Activated naive CD4-positive, alpha-beta T cell treated with anti-CD3 and anti-CD28 coated beads, Interleukin-2, amount 50 U/mL, for 72 hours (primary cell): Measurements from ENCODE around the gene TLX2. TPM values are rescaled to one million over a fixed set of nuclear protein-coding genes. Genes with fewer than 3 reads are reported as not detected.

Experiments used
- ATAC-seq, 2 donors: fragments of 150-1000 bp; cut with Tn5 transposase; 2 replicates each; pipeline ENCODE4 v1.10.0; 2021; ENCODE audit warnings: mild to moderate bottlenecking in 2 of 2, moderate library complexity in 2 of 2
- DNase-seq, 2 donors: peaks; one replicate each; pipeline ENCODE4 v3.0.0; 2021 to 2022; ENCODE audit warnings: low spot score in 2 of 2
- H3K27ac Mint-ChIP-seq, 2 donors: one replicate each; pipeline ENCODE4 v1.8.0; 2022; ENCODE audit warnings: mild to moderate bottlenecking in 2 of 2, mixed read lengths in 2 of 2
- H3K36me3 Mint-ChIP-seq, 2 donors: one replicate each; pipeline ENCODE4 v1.8.0; 2022; ENCODE audit warnings: mixed read lengths in 2 of 2
- H3K9me3 Mint-ChIP-seq, 2 donors: one replicate each; pipeline ENCODE4 v1.8.0; 2022; ENCODE audit warnings: mixed read lengths in 2 of 2
- total RNA-seq, 2 donors: library from RNA; stranded (reverse); gene quantifications; one replicate each; pipeline ENCODE4 v1.2.3, GENCODE V29; 2022

The TLX2 gene
- total RNA-seq, 2 donors from 2014 or later: 0.19 to 0.25 TPM

DNA sequence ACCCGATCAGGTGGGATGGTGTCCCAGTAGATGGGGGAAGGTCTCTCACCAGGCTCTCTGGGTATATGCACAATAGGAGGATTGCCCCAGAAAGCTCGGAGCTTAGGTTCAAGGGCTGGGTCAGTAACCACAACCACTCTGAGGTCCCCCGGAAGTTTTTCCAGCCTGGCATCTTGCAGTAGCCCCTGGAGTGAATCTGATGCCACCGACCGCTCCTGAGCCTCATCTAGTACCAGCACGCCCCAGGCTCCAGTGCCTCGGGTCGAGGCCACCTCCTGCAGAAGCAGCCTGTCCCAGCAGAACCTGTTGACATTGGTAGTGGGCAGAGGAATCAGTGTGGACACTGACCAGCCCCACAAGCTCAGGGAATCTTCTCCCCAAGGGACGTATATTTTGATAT lies 9.8 kb downstream of the TLX2 start:
- H3K27ac Mint-ChIP-seq: no peak overlapping the region
- no peaks in the 10 kb centered on the region for H3K9me3 Mint-ChIP-seq
- no peak for DNase-seq
- ATAC-seq: no peak
- H3K36me3 Mint-ChIP-seq: peaks cover 28 to 33% of the 10 kb centered on the region in 2 donors

DNA sequence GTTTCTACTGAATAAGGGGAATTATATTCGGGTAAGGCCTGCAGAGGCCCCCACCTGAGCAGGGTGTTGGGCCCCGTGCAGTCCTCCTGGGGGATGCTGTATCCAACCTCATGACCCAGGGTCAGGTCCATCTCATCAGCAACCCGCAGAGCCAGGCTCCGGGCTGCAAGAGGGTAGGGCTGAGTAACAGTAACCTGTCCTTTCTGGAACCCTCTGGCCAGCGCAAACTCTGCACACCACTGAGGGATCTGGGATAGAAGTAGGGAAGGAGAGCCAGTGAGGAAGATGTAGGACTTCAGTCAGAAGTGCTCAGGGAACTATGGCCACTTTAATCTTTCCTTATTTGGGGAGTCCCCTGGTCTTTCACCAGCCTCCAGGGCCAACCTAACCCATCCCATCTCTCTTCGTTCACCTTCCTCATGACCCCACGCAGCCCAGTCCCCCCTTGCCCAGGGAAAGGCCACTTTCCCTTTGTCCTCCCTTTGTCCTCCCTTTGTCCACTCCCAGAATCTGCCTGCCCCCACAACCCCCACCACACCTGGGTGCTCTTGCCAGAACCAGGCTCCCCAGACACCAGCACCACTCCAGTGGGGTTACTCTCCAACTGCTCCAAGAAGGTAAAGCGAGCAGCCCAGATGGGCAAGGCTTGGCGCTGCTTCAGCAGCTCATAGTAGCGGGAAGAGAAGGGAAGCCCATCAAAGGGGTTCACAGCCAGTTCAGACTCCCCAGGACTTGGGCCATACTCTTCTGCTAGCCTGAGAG lies 10.9 kb downstream of the TLX2 start:
- Mint-ChIP-seq H3K27ac (no peak overlapping the region), H3K9me3 (no peaks in the 10 kb centered on the region), H3K36me3 (peaks cover 32 to 36% of the 10 kb centered on the region in 2 donors)
- no peak for DNase-seq
- no peak for ATAC-seq

DNA sequence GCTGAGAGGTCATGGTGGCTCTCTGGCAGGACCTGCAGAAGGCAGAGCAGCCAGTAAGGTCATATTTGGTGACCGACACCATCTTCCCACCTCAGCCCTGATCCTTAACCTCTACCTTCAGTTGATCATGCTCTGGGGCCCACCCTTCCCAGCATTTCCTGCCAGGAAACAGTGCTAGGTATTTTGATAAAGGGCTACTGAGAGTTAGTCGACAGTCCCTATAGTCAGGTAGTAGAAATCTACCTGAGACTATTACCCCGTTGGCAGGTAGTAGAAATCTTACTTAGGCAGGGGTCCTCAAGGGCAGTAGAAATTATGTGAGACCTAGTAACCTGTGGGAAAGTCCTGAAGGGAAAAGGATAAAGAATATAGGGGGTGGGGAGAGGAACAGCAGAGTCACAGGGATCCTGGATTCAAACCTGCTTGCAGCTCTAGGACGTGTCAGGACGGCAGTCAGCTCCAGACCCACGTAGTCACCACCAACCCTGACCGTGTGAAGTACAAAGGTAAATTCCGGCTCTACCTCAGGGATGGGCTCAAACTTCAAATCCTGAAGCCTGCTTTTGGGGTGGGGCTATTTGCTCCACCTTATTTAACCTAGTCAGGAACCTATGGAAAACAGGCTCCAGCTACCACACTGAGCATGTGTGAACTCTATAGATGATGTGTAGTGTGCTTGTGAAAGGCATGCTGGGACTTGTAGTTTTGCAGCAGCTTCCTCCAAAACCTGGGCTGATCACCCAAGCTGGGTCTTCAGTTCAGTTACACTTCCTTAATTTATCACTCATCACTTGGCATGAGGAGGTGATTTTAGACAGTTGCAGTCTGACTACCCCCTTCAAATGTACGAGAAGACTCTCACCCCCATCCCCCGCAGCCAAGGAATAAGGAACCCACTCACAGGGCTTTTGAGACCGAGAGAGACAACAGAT lies 11.7 kb downstream of the TLX2 start, which contains the start of gene DQX1:
DQX1 (minus strand) TSS at position 515 of the 932 bp plus-strand sequence; CDS start at position 13, 502 bp downstream.
- Mint-ChIP-seq H3K27ac (peak within 1 kb of the TSS; percentile 32 to 46), H3K36me3 (peaks cover 38 to 43% of the 10 kb centered on the region in 2 donors), H3K9me3 (no peaks in the 10 kb centered on the region)
- DNase-seq: no peak
- ATAC-seq: no peak

DNA sequence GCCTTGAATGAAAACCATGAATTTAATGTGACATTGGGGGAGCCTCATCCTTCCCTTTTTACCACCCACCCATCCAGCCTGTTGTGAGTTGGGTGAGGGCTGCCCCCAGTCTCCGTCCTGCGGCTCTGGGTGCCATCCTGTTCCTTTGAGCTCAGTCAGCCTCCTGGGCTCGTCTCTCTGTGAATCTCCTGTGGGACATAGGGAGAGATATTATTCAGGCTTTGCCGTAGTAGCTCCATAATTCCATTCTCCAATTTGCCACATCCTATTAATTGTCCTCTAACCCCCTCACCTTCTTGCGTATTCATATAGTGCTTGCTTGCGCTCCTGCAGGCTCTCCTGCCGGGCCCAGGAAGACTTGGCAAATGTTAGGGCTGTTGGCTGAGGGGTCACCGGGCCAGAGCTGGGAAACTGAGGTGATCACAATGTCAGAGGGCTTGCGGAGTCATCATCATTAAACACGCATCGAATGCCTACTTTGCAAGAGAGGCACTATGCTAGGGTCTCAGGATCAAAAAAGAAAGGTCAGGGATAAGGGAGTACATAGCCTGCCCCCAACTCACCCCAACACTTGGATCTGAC lies 12.5 kb downstream of the TLX2 start:
- no peak for ATAC-seq
- no peak for DNase-seq
- peak overlapping the region; percentile 32 to 46 for H3K27ac Mint-ChIP-seq
- H3K9me3 Mint-ChIP-seq: no peaks in the 10 kb centered on the region
- peaks cover 38 to 44% of the 10 kb centered on the region in 2 donors for H3K36me3 Mint-ChIP-seq

DNA sequence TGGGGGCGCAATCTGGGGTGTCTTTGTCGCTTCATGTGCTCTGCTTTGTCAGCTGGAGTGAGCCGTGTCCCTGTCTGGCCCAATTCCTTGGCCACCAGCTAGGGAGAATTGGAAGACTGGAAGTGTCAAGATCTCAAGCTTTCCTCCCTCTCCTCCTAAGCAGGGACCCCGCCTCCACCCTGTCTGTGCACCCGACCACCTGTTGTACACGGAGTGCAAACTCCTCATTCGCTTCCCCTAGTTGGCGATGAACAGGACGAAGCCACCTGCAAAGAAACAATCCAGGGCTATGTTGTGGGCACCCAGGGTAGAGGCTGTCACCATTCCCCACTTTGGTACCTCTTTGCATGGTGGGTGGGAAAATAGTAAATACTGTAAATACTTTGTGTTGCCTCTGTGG lies 13.5 kb downstream of the TLX2 start:
- no peak for DNase-seq
- Mint-ChIP-seq H3K27ac (peak overlapping the region in 1 of 2 donors; percentile 98), H3K36me3 (peaks cover 44 to 48% of the 10 kb centered on the region in 2 donors), H3K9me3 (no peaks in the 10 kb centered on the region)
- no peak for ATAC-seq

DNA sequence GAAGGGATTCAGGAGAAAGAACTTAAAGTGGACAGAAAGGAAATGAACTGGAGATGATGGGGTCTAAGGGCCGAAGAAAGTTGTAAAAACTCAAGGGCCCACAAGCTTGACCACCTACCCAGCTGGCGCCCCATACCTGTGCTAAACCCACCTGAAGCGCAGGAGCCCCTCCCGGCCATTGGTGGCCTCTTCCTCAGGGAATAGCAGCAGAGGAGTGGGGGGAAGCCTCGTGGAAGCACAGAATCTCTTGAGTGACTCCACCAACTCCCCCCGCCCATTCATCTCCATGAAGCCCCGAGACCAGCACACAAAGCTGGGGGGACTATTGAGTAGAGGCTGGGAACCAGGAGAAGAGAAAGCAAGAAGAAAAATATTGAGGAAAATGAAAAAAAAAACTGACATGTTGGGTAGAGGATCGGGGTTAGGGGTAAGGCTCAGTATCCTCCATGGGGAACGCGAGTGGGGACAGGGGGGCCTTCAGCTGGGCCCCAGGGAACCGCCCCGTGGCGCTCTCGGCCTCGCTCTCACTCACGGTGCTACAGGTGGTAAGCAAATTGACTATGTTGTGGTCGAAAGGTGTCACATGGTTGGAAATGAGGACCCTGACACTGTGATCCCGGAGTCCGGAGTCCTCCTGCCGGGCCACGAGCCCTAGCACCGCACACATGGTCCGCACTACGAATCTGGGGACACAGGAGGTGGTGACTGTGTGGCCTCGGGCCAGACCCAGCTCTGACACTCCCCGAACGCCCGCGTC lies 14.5 kb downstream of the TLX2 start:
- peak in 1 of 2 donors; percentile 63 for DNase-seq
- no peaks in the 10 kb centered on the region for H3K9me3 Mint-ChIP-seq
- peak overlapping the region; percentile 98 for H3K27ac Mint-ChIP-seq
- ATAC-seq: peak; percentile 8 to 24
- peaks cover 44 to 48% of the 10 kb centered on the region in 2 donors for H3K36me3 Mint-ChIP-seq

DNA sequence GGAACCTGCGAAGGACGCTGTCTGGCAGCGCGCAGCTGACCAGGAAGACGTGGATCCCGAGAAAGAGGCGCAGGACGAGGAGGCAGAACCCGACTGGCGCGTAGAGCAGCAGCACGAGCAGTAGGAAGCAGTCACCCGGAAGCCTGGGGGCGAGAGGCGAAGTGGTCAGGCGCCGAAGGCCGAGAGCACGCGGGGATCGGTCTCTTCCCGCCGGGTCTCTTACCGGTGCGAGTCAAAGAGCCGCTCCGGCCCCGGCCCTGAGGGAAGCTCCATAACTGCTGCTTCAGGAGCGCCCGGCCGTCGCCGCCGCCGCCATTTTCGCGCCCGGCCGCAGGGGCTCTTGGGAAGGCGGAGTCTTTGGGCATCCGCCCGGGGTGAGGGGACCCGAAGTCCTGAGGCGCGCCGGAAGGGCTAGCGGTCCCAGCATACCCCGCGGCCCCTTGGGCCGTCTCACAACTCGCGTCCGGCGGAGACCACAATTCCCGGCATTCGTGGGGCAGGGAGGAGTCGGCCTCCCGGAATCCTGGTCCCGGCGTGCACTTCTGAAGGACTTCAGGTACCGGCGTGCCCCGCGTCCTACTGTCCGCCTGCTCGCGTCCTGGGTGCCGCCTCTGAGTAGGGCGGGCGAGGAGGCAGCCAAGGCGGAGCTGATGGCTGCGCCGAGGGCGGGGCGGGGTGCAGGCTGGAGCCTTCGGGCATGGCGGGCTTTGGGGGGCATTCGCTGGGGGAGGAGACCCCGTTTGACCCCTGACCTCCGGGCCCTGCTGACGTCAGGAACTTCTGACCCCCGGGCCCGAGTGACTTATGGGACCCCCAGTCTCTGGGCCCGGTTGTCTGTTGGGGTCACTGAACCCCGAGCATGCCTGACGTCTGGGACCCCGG lies 15.3 kb downstream of the TLX2 start, which contains the start of the genes AUP1 and HTRA2:
AUP1 (minus strand) TSS at position 350 of the 882 bp plus-strand sequence; CDS start at position 273, 77 bp downstream.
HTRA2 (plus strand) TSS at position 577 of the 882 bp plus-strand sequence; CDS start at position 651, 74 bp downstream.
- DNase-seq (peak; percentile 82 to 87), ATAC-seq (peak; percentile 47 to 90)
- Mint-ChIP-seq H3K36me3 (peaks cover 44 to 48% of the 10 kb centered on the region in 2 donors), H3K9me3 (no peaks in the 10 kb centered on the region), H3K27ac (peak within 1 kb of the TSS; percentile 98)

DNA sequence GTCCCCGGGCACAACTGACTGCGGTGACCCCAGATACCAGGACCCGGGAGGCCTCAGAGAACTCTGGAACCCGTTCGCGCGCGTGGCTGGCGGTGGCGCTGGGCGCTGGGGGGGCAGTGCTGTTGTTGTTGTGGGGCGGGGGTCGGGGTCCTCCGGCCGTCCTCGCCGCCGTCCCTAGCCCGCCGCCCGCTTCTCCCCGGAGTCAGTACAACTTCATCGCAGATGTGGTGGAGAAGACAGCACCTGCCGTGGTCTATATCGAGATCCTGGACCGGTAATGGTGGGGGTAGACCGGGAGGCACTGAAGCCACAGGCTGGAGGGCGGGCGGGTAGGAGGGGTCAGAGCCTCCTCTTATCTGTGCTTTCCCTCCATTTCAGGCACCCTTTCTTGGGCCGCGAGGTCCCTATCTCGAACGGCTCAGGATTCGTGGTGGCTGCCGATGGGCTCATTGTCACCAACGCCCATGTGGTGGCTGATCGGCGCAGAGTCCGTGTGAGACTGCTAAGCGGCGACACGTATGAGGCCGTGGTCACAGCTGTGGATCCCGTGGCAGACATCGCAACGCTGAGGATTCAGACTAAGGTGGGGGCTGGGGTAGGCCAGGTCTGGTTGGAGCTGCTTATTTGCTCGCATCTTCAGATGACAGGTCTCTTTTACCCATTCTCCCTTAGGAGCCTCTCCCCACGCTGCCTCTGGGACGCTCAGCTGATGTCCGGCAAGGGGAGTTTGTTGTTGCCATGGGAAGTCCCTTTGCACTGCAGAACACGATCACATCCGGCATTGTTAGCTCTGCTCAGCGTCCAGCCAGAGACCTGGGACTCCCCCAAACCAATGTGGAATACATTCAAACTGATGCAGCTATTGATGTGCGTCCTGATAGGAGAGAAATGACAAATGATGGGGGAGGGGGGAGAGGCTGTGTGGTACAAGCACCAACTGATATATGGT lies 16.3 kb downstream of the TLX2 start:
- peak; percentile 40 to 87 for DNase-seq
- Mint-ChIP-seq H3K9me3 (no peaks in the 10 kb centered on the region), H3K27ac (peak overlapping the region; percentile 6 to 98), H3K36me3 (peaks cover 44 to 48% of the 10 kb centered on the region in 2 donors)
- peak; percentile 23 to 77 for ATAC-seq

DNA sequence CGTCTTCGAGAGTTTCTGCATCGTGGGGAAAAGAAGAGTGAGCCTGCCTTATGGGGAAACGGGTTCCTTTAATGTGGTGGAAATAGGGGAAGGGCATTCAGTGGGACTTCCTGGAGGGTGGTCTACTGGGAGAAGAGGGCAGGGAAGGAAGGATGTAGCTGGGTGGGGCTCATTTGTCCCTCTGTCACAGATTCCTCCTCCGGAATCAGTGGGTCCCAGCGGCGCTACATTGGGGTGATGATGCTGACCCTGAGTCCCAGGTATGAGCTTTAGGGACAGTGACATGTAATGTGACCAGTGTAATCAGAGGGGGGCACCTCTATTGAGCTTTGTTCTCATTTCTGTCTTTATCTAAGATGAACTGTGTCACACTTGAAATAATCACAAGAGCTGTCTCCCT lies 17.4 kb downstream of the TLX2 start:
- DNase-seq: no peak
- peaks cover 35 to 42% of the 10 kb centered on the region in 2 donors for H3K36me3 Mint-ChIP-seq
- peak overlapping the region; percentile 34 to 98 for H3K27ac Mint-ChIP-seq

DNA sequence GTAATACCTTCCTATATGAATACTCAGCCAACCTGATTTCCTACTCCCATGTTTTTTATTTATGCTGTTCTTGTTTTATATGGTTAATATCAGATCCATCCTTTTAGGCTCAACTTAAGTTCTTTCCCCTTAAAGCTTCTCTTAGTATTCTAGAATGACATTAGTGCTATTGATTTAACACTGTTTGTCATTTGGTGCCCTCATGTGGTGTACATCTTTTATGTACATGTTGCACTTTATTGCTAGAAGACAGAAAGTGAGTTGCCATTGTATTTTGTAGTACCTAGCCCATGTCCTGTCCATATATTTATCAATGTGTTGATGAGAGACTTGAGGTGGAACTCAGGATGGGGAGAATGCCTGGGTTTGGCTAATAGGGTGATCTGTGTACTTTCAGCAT lies 18.0 kb downstream of the TLX2 start:
- Mint-ChIP-seq H3K27ac (peak overlapping the region in 1 of 2 donors; percentile 98), H3K36me3 (peaks cover 30 to 39% of the 10 kb centered on the region in 2 donors), H3K9me3 (no peaks in the 10 kb centered on the region)
- DNase-seq (no peak), ATAC-seq (no peak)

More for the DNA sequence above, 17.4 kb downstream of the TLX2 start:
- H3K9me3 Mint-ChIP-seq: no peaks in the 10 kb centered on the region
- ATAC-seq: no peak

DNA sequence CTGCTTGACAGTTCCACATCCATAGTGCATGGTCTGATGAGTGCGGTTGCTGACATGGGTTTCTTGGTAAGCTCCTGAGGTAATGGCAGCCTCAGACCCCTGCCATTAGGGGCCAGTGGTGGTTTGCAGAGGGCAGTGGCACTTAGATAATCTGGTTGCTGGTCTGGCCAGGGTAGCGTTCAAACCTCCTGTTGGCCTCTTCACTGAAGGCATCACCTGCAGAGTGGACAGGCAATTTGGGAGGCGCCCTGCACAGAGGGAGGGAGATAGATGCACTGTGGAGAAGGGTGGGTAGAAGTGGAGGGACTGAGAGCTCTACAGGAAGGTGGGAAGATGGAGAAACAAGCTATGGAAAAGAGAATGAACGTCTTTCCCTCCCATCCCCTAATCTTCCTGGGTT lies 19.2 kb downstream of the TLX2 start:
- peak overlapping the region in 1 of 2 donors; percentile 11 for H3K27ac Mint-ChIP-seq
- ATAC-seq: no peak
- peaks cover 17 to 30% of the 10 kb centered on the region in 2 donors for H3K36me3 Mint-ChIP-seq

DNA sequence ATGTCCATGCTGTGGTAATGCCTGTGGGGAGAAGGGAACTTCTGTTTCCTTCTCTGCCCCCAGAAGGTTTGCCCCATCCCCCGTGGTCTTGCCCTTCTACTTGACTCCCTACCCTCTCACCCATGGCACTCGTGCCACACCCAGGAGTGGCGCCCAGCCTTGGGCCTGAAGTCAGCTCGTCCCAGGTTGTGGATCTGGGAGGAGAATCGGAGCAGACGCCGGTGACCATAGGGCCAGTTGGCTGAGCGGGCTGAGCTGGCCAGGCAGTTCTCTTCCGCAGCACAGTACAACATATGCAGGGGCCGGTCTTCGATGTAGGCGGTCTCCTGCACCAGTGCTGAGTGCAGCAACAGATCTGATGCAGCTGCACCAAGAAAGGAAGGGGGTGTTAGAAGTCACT lies 20.2 kb downstream of the TLX2 start:
- ATAC-seq (no peak), DNase-seq (no peak)
- H3K36me3 Mint-ChIP-seq: peaks cover 8 to 20% of the 10 kb centered on the region in 2 donors
- no peaks in the 10 kb centered on the region for H3K9me3 Mint-ChIP-seq
- H3K27ac Mint-ChIP-seq: peak overlapping the region in 1 of 2 donors; percentile 30

More for the DNA sequence above, 19.2 kb downstream of the TLX2 start:
- DNase-seq: no peak
- H3K9me3 Mint-ChIP-seq: no peaks in the 10 kb centered on the region

DNA sequence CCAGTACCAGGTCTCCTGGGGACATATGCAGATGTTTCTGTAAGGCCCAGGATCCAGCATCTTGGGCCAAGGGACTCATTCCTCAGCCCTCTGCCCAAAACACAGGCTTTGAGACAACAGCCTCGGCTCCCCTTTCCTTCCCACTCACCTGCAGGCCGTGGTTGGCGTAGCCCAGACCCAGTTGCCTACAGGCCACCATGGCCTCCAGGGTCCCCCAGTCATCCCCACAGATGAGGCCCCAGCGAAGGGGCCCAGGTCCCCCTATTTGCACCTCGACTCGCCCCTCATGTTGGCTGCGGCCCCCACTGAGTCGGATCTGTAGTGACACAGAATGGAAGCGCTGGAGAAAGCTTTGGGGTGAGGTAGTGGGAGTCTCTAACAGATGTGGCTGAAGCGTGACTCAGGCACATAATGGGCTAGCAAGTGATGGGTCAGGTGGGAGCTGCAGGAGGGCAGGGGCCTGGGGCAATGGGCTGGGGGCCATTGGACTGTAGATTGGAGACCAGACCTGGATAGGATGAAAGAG lies 21.3 kb downstream of the TLX2 start:
- ATAC-seq (no peak), DNase-seq (no peak)
- peak overlapping the region in 1 of 2 donors; percentile 31 for H3K27ac Mint-ChIP-seq
- peaks cover 6 to 14% of the 10 kb centered on the region in 2 donors for H3K36me3 Mint-ChIP-seq
- H3K9me3 Mint-ChIP-seq: no peaks in the 10 kb centered on the region
